Measurements from ENCODE around the gene ZW10.

DNA sequence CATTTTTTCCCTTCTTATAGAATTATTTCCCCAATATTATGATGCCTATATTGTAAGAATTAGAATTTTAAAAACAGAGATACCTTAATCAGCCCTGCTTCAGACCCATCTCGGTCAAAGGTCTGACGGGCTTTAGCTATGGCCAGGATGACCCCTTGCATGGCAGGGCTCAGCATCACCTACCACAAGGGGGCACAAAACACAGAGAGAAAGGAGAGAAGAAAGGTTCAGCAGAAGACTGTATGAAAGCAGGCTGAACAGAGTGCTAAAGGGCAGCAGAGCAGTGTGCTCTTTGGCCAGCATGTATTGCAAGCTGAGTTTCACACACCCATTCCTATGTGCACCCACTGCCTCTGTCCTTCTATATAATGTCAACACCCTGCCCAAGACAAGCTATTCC is 32.9 kb upstream of the ZW10 start:
- TF ChIP-seq, protein P1, sequence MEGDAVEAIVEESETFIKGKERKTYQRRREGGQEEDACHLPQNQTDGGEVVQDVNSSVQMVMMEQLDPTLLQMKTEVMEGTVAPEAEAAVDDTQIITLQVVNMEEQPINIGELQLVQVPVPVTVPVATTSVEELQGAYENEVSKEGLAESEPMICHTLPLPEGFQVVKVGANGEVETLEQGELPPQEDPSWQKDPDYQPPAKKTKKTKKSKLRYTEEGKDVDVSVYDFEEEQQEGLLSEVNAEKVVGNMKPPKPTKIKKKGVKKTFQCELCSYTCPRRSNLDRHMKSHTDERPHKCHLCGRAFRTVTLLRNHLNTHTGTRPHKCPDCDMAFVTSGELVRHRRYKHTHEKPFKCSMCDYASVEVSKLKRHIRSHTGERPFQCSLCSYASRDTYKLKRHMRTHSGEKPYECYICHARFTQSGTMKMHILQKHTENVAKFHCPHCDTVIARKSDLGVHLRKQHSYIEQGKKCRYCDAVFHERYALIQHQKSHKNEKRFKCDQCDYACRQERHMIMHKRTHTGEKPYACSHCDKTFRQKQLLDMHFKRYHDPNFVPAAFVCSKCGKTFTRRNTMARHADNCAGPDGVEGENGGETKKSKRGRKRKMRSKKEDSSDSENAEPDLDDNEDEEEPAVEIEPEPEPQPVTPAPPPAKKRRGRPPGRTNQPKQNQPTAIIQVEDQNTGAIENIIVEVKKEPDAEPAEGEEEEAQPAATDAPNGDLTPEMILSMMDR (IDR thresholded peaks at IDR 0.05 in 2 of 3, conservative IDR thresholded peaks at IDR 0.05 in 1 of 3; ENCODE audit: control insufficient read depth in 2 of 3, extremely low read depth in 1 of 3, insufficient read depth in 1 of 3, low read depth in 3 of 3, low read length in 3 of 3), result peak; percentile 51 to 67 (median 55)
- TF ChIP-seq, protein P2, sequence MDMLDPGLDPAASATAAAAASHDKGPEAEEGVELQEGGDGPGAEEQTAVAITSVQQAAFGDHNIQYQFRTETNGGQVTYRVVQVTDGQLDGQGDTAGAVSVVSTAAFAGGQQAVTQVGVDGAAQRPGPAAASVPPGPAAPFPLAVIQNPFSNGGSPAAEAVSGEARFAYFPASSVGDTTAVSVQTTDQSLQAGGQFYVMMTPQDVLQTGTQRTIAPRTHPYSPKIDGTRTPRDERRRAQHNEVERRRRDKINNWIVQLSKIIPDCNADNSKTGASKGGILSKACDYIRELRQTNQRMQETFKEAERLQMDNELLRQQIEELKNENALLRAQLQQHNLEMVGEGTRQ (IDR thresholded peaks at IDR 0.05; ENCODE audit: borderline replicate concordance, low read depth, low read length), result no peak
- TF ChIP-seq KDM1A (IDR thresholded peaks at IDR 0.05; ENCODE audit: borderline replicate concordance), result no peak
- no peak for TF ChIP-seq TCF12 (IDR thresholded peaks at IDR 0.05; ENCODE audit: low read depth, low read length)
- TF ChIP-seq JUNB (IDR thresholded peaks at IDR 0.05), result no peak
- TF ChIP-seq, protein P3, sequence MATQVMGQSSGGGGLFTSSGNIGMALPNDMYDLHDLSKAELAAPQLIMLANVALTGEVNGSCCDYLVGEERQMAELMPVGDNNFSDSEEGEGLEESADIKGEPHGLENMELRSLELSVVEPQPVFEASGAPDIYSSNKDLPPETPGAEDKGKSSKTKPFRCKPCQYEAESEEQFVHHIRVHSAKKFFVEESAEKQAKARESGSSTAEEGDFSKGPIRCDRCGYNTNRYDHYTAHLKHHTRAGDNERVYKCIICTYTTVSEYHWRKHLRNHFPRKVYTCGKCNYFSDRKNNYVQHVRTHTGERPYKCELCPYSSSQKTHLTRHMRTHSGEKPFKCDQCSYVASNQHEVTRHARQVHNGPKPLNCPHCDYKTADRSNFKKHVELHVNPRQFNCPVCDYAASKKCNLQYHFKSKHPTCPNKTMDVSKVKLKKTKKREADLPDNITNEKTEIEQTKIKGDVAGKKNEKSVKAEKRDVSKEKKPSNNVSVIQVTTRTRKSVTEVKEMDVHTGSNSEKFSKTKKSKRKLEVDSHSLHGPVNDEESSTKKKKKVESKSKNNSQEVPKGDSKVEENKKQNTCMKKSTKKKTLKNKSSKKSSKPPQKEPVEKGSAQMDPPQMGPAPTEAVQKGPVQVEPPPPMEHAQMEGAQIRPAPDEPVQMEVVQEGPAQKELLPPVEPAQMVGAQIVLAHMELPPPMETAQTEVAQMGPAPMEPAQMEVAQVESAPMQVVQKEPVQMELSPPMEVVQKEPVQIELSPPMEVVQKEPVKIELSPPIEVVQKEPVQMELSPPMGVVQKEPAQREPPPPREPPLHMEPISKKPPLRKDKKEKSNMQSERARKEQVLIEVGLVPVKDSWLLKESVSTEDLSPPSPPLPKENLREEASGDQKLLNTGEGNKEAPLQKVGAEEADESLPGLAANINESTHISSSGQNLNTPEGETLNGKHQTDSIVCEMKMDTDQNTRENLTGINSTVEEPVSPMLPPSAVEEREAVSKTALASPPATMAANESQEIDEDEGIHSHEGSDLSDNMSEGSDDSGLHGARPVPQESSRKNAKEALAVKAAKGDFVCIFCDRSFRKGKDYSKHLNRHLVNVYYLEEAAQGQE (IDR thresholded peaks at IDR 0.05; ENCODE audit: low read depth, low read length), result no peak
- no peak for TF ChIP-seq SIX5 (IDR thresholded peaks at IDR 0.05; ENCODE audit: low read depth, low read length, severe bottlenecking)

Data from GM12878 (cell line).